Measurements from ENCODE around the gene MAP3K13.

DNA sequence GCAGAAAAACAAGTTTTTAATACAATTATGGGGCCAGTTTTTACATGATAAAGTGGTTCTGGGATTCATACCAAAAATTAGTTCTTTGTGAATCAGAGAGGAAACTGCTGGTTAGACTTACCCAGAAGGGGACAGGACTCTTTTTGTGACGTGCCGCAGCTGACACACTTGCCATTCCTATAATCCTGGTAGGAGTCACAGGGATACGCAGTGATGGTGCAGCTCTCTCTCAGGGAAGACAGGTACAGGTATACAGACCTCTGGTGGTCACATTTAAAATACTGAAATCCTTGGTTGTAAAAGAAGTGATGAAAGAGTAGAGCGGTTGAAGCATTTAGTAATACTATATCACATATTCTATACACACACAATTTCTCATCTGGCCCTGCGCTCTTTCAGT lies 156.1 kb downstream of the MAP3K13 start:
- TF ChIP-seq POLR2A (IDR thresholded peaks at IDR 0.05) (no peak), POLR2AphosphoS5 (IDR thresholded peaks at IDR 0.05) (no peak), EP300 (IDR thresholded peaks at IDR 0.05) (no peak)
- TF ChIP-seq, protein P1, sequence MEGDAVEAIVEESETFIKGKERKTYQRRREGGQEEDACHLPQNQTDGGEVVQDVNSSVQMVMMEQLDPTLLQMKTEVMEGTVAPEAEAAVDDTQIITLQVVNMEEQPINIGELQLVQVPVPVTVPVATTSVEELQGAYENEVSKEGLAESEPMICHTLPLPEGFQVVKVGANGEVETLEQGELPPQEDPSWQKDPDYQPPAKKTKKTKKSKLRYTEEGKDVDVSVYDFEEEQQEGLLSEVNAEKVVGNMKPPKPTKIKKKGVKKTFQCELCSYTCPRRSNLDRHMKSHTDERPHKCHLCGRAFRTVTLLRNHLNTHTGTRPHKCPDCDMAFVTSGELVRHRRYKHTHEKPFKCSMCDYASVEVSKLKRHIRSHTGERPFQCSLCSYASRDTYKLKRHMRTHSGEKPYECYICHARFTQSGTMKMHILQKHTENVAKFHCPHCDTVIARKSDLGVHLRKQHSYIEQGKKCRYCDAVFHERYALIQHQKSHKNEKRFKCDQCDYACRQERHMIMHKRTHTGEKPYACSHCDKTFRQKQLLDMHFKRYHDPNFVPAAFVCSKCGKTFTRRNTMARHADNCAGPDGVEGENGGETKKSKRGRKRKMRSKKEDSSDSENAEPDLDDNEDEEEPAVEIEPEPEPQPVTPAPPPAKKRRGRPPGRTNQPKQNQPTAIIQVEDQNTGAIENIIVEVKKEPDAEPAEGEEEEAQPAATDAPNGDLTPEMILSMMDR (IDR thresholded peaks at IDR 0.05): no peak

Measured in sigmoid colon (tissue), 4 donors.